HCT116 (cell line): Measurements from ENCODE around the gene CREBBP. TPM values are rescaled to one million over a fixed set of nuclear protein-coding genes. Genes with fewer than 3 reads are reported as not detected.

ENCODE experiments used
- ATAC-seq: fragments of 200-7000 bp; cut with Tn5 transposase; 2 replicates; pipeline ENCODE4 v1.9.1; 2020; ENCODE audit warnings: mild to moderate bottlenecking, moderate library complexity
- BruUV-seq: library from RNA; stranded (reverse); fragments of 400-500 nt; replicated peaks from 2 replicates; lab custom pipeline; 2021; lab: Mats Ljungman, UMichigan
- CTCF ChIA-PET: fragments of 300-600 bp; sonication (Branson Sonifier 250); formaldehyde crosslinking; loops from one replicate; lab custom pipeline; 2021; ENCODE audit warnings: antibody characterized with exemption; lab: Charles Lee
- POLR2A ChIA-PET: fragments of 300-600, 350-600 bp; sonication (Branson Sonifier 250); formaldehyde crosslinking; loops from one replicate; lab custom pipeline; 2021; ENCODE audit warnings: antibody characterized with exemption; lab: Charles Lee
- RAD21 ChIA-PET, 2 experiments: fragments of 300-600 bp; sonication (Branson Sonifier 250); formaldehyde crosslinking; loops; one replicate each; lab custom pipeline; 2023; ENCODE audit warnings: low total read pairs in 2 of 2; ENCODE audit not compliant: uncharacterized antibody in 2 of 2, unreplicated experiment in 2 of 2, low non-redundant PET in 1 of 2; lab: Charles Lee
- DNase-seq: peaks from one replicate; pipeline ENCODE4 v3.0.0-alpha.2; 2010; ENCODE audit warnings: low read depth, low spot score
- H2AFZ ChIP-seq: fragments of 200-600 bp; shearing (Covaris generic), sonication (generic); 2 replicates; pipeline ENCODE4 v1.6.1; 2017; ENCODE audit warnings: low read depth, mixed run types, mixed read lengths, antibody characterized with exemption, low read length; ENCODE audit not compliant: poor library complexity, severe bottlenecking
- H3K27ac ChIP-seq: 2 replicates; pipeline ENCODE4 v1.5.1; 2012; ENCODE audit warnings: low read depth, low read length
- H3K27me3 ChIP-seq: fragments of 200-600 bp; sonication (generic); 2 replicates; pipeline ENCODE4 v1.6.1; 2016; ENCODE audit warnings: mixed run types, low read length, mixed read lengths; ENCODE audit not compliant: insufficient read depth
- H3K36me3 ChIP-seq, 2 experiments: fragments of 200-500 bp in 1 of 2; fragments of 200-600 bp in 1 of 2; sonication (Bioruptor generic) in 1 of 2; sonication (generic) in 1 of 2; 2 replicates each; pipeline versions ENCODE4 v1.5.1 to v1.6.1; 2014 to 2016; ENCODE audit warnings: low read length in 2 of 2, inconsistent platforms in 1 of 2, mixed read lengths in 1 of 2, mixed run types in 1 of 2; ENCODE audit not compliant: insufficient read depth in 2 of 2, control insufficient read depth in 1 of 2
- H3K4me1 ChIP-seq, 2 experiments: fragments of 200-600 bp in 1 of 2; sonication (generic) in 1 of 2; 2 replicates each; pipeline versions ENCODE4 v1.5.1 to v1.6.1; 2012 to 2017; ENCODE audit warnings: low read length in 2 of 2, inconsistent platforms in 1 of 2, mild to moderate bottlenecking in 1 of 2, mixed read lengths in 1 of 2, mixed run types in 1 of 2, moderate library complexity in 1 of 2; ENCODE audit not compliant: insufficient read depth in 2 of 2, control insufficient read depth in 1 of 2
- H3K4me2 ChIP-seq: fragments of 200-600 bp; sonication (generic); 2 replicates; pipeline ENCODE4 v1.6.1; 2017; ENCODE audit warnings: mixed run types, low read length, mixed read lengths
- H3K4me3 ChIP-seq, 2 experiments: fragments of 200-600 bp in 1 of 2; sonication (generic) in 1 of 2; replicated peaks in 1 of 2; 2 replicates each; pipeline ENCODE4 v1.5.1; 2011 to 2016; ENCODE audit warnings: low read length in 2 of 2, control low read depth in 1 of 2, low read depth in 1 of 2, mild to moderate bottlenecking in 1 of 2, mixed read lengths in 1 of 2, mixed run types in 1 of 2
- H3K79me2 ChIP-seq: fragments of 200-600 bp; sonication (generic); 2 replicates; pipeline ENCODE4 v1.6.1; 2017; ENCODE audit warnings: mild to moderate bottlenecking, mixed run types, low read length, moderate library complexity, mixed read lengths; ENCODE audit not compliant: insufficient read depth
- H3K9ac ChIP-seq: fragments of 200-600 bp; sonication (generic); 2 replicates; pipeline ENCODE4 v1.6.1; 2016; ENCODE audit warnings: low read length, mixed read lengths
- H3K9me2 ChIP-seq: fragments of 200-600 bp; sonication (generic), shearing (Covaris generic); 2 replicates; pipeline ENCODE4 v1.6.1; 2017; ENCODE audit warnings: mixed run types, mild to moderate bottlenecking, moderate library complexity; ENCODE audit not compliant: insufficient read depth
- H3K9me3 ChIP-seq, 2 experiments: fragments of 200-500 bp in 1 of 2; fragments of 200-600 bp in 1 of 2; sonication (Bioruptor generic) in 1 of 2; sonication (generic) in 1 of 2; 2 replicates each; pipeline ENCODE4 v1.6.1; 2014 to 2017; ENCODE audit warnings: low read length in 2 of 2, mixed read lengths in 2 of 2, inconsistent platforms in 1 of 2, low read depth in 1 of 2, mild to moderate bottlenecking in 1 of 2, mixed run types in 1 of 2, moderate library complexity in 1 of 2; ENCODE audit not compliant: control insufficient read depth in 1 of 2, insufficient read depth in 1 of 2
- H4K20me1 ChIP-seq: fragments of 200-600 bp; sonication (generic), shearing (Covaris generic); 2 replicates; pipeline ENCODE4 v1.6.1; 2017; ENCODE audit warnings: mixed run types, mild to moderate bottlenecking, moderate library complexity; ENCODE audit not compliant: insufficient read depth
- EZH2 ChIP-seq: fragments of 200-600 bp; sonication (generic); IDR thresholded peaks from 2 replicates; pipeline ENCODE4 v1.6.1; 2017; ENCODE audit warnings: antibody characterized with exemption, mixed run types
- EZH2phosphoT487 ChIP-seq: fragments of 200-600 bp; IDR thresholded peaks from 2 replicates; pipeline ENCODE4 v1.6.1; 2018; ENCODE audit warnings: antibody characterized with exemption, borderline replicate concordance
- POLR2A ChIP-seq: IDR thresholded peaks from 2 replicates; pipeline ENCODE4 v1.7.0; 2011; ENCODE audit warnings: borderline replicate concordance; ENCODE audit not compliant: insufficient read depth, insufficient read length; ENCODE audit errors: extremely low read depth
- POLR2AphosphoS5 ChIP-seq: IDR thresholded peaks from 2 replicates; pipeline ENCODE4 v1.6.1; 2011; ENCODE audit warnings: mild to moderate bottlenecking, low read depth, low read length, moderate library complexity
- RAD21 ChIP-seq: IDR thresholded peaks from 2 replicates; pipeline ENCODE4 v1.6.1; 2012; ENCODE audit warnings: low read depth, mild to moderate bottlenecking
- SRF ChIP-seq: IDR thresholded peaks from 2 replicates; pipeline ENCODE4 v1.6.1; 2012; ENCODE audit warnings: low read depth
- TCF7L2 ChIP-seq: IDR thresholded peaks from 2 replicates; pipeline ENCODE4 v1.7.0; 2011; ENCODE audit warnings: borderline replicate concordance, inconsistent platforms; ENCODE audit not compliant: insufficient read depth, insufficient read length; ENCODE audit errors: extremely low read depth
- intact Hi-C: fragments of 100-400 bp; cut with micrococcal nuclease; formaldehyde crosslinking; loops from 2 replicates; pipeline ENCODE4 v1.10.0; 2022
- total RNA-seq: library from RNA; stranded (reverse); gene quantifications from one replicate; pipeline ENCODE4 v1.2.1, GENCODE V29; 2021; ENCODE audit not compliant: unreplicated experiment

CREBBP gene
- total RNA-seq, 1 experiment from 2014 or later = 42.7 TPM

- ATAC-seq (no peak), DNase-seq (no peak)
- H3K9me2 ChIP-seq = no peaks in the 10 kb centered on the region
- ChIA-PET CTCF (no interaction called here), POLR2A (no interaction called here), RAD21 (no interaction called here)
- no peak overlapping the region for H3K9ac ChIP-seq
- peaks cover 3% of the 10 kb centered on the region; the same call in 1 of the 2 replicates for H4K20me1 ChIP-seq
- H3K36me3 ChIP-seq = peaks cover 18 to 25% of the 10 kb centered on the region in 2 experiments; a peak in 3 of 4 replicates
- no peaks in the 10 kb centered on the region for H3K27me3 ChIP-seq
- no peak overlapping the region for H3K27ac ChIP-seq
- H3K79me2 ChIP-seq = peaks cover 23% of the 10 kb centered on the region; the same call in 1 of the 2 replicates
- H3K4me1 ChIP-seq = no peaks in the 10 kb centered on the region
- no peak overlapping the region for H3K4me2 ChIP-seq
- intact Hi-C loops = no loop called here
- H3K9me3 ChIP-seq = no peaks in the 10 kb centered on the region
- no TSS peak for BruUV-seq
- no peak overlapping the region for H2AFZ ChIP-seq
- TF ChIP-seq EZH2phosphoT487 (no peak), POLR2AphosphoS5 (no peak), TCF7L2 (no peak), SRF (no peak), POLR2A (no peak), EZH2 (no peak)
- H3K4me3 ChIP-seq = no peak overlapping the region
Observed at GRCh38 chr16:3781421-3781820, 99.1 kb downstream of the CREBBP start.

- H4K20me1 ChIP-seq = peaks cover 3% of the 10 kb centered on the region; the same call in 1 of the 2 replicates
- no peaks in the 10 kb centered on the region for H3K9me2 ChIP-seq
- no peak overlapping the region for H3K4me3 ChIP-seq
- no peak overlapping the region for H3K9ac ChIP-seq
- no peaks in the 10 kb centered on the region for H3K27me3 ChIP-seq
- DNase-seq = no peak
- no peak overlapping the region for H2AFZ ChIP-seq
- no peak overlapping the region for H3K4me2 ChIP-seq
- H3K4me1 ChIP-seq = no peaks in the 10 kb centered on the region
- ChIA-PET CTCF (no interaction called here), RAD21 (no interaction called here)
- no peak overlapping the region for H3K27ac ChIP-seq
- no peaks in the 10 kb centered on the region for H3K9me3 ChIP-seq
- H3K36me3 ChIP-seq = peaks cover 20 to 25% of the 10 kb centered on the region in 2 experiments; a peak in 3 of 4 replicates
- BruUV-seq = no TSS peak
- no peak for TF ChIP-seq POLR2A
- TF ChIP-seq RAD21 = peak; percentile 45; the same call in 1 of the 2 replicates
- TF ChIP-seq, all 23 proteins: peak for 1
- ATAC-seq = peak; percentile 77
- H3K79me2 ChIP-seq = peaks cover 20% of the 10 kb centered on the region; the same call in 1 of the 2 replicates
- POLR2A ChIA-PET = no interaction called here
- intact Hi-C loops = no loop called here
Observed at GRCh38 chr16:3780570-3780969, 99.9 kb downstream of the CREBBP start.
